GM19455 (cell line): Measurements from ENCODE around the gene BABAM2.

ENCODE experiments used
- ATAC-seq: cut with Tn5 transposase; IDR thresholded peaks from one replicate; pipeline ENCODE4 v1.9.1; 2021; ENCODE audit not compliant: unreplicated experiment

Gene BABAM2

DNA sequence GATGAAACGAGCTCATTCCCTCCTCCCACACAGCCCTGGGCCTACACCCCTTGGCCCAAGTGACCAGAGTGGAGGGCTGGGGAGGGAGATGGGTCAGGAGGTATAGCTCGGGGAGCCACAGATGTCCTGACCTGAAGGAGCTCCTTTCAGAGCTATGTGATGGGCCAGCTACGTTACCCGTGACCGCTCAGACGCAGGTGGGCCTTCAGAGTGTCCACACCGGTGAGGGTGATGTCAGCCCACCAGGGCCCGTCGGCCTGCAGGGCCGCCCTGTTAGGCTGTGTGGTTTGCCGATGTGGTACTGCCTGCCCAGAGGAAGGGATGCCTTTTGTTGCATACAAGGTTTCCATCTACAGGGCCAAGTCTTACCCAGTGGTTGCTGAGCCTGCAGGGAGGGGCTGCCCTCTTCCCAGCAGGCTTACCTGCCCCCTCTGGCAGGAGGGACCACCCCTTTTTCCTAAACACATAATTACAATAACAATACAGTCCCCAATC is 460.3 kb downstream of the BABAM2 start:
- ATAC-seq = no peak

GRCh38 chr2:28351621-28352020 is 461.1 kb downstream of the BABAM2 start:
- ATAC-seq = no peak

- no peak for ATAC-seq
Observed at GRCh38 chr2:28352104-28352503, 461.6 kb downstream of the BABAM2 start.

GRCh38 chr2:28352610-28353195 is 462.2 kb downstream of the BABAM2 start:
- no peak for ATAC-seq

DNA sequence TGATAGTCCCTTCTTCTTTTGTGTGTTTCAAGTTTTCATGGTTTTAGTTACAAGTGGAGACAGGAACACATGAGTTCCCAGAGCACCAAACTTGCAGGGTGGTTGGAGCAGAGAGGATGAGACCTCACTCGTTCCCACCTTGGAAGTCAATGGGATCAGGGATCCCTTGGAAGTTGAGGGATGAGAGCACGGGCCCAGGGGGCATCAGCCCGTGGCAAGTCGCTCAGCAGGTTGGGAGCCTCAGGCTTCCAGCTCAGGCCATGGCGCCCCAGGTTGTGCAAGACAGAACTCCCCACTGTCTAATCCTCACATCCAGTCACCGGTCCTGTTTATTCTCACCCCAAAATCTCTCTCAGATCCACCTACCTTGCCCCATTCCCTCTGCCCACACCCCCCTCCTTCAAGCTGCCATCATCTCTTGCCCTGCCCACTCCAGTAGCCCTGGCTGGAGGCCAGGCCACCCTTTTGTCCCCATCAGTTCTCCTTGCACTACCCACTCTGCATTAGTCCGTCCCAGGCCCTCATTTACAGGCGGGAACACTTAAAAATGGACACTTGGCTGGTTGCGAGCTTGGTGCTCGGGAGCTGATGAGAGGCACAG is 464.5 kb downstream of the BABAM2 start:
- ATAC-seq = no peak

GRCh38 chr2:28355521-28356094 is 465.1 kb downstream of the BABAM2 start:
- ATAC-seq = no peak

DNA sequence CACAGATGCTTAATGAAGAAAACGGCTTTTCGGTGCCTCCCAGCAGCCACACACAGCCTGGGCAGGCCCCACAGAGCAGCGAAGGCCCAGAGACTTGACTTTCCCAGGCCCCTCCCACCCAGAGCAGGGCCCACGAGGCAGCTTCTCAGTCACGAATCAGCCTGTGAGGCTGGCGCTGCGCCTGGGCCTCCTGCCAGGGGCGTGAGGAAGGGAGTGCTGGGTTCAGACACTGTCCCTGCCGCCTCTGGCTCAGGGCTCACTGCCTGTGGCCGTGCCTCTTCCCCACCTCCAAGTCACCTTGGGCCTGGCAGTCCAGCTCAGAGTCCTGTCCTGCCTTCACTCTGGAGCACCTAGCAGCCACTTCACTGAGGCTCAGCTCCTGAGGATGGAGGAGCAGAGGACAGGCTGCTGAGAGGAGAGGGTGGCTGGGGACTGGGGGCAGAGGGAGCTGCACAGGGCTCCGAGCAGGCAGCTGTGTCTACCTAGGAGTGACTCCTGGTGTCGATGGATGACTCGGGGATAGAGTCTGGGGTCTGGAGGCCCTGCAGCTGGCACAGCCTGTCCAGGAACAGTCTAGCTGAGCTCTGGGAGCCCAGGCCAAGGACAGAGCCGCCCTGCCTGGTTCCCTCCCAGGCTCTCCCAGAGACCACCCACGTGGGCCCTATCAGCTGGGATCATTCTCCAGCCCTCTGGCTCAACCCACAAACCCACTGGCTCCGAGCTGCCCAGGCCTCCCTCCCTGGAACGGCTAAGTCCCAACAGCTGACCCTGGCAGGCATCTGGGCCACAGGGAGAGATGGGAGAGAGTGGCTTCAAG is 465.8 kb downstream of the BABAM2 start:
- no peak for ATAC-seq

- no peak for ATAC-seq
Observed at GRCh38 chr2:28357055-28357454, 466.5 kb downstream of the BABAM2 start.

DNA sequence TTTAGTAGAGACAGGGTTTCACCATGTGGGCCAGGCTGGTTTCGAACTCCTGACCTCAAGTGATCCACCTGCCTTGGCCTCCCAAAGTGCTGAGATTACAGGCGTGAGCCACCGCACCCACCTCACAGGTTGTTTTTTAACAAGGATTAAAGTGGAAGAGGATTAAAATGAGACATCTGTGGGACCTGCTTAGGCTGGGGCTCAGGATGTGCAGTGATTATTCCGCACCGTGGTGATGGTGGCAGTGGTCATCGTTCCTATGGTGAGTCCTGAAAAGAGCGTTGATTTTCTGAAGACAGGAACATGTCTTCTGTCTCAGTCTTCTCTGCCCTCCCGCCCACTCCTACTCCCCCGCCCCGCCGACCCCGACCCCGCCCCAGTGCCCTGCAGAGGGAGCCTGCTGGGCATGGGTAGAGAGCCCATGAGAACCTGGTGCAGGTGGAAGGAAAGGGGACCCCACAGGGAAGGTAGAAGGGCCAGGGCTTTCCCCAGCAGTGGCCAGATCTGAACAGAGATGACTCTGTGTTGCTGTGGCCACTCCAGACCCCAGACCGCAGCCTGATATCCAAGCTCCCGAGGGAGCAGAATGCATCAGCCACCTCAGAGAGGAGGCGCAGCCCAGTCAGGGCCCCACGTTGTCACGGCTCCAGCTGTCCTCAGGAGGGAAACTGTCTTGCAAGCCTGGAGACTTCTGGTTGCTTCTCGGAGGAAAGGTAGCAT is 467.6 kb downstream of the BABAM2 start:
- ATAC-seq = no peak

GRCh38 chr2:28358668-28359201 is 468.2 kb downstream of the BABAM2 start:
- ATAC-seq = no peak

GRCh38 chr2:28359222-28360057 is 468.9 kb downstream of the BABAM2 start:
- peak; percentile 73 for ATAC-seq

GRCh38 chr2:28360058-28360717 is 469.7 kb downstream of the BABAM2 start:
- no peak for ATAC-seq

- no peak for ATAC-seq
Observed at GRCh38 chr2:28360718-28361293, 470.3 kb downstream of the BABAM2 start.

DNA sequence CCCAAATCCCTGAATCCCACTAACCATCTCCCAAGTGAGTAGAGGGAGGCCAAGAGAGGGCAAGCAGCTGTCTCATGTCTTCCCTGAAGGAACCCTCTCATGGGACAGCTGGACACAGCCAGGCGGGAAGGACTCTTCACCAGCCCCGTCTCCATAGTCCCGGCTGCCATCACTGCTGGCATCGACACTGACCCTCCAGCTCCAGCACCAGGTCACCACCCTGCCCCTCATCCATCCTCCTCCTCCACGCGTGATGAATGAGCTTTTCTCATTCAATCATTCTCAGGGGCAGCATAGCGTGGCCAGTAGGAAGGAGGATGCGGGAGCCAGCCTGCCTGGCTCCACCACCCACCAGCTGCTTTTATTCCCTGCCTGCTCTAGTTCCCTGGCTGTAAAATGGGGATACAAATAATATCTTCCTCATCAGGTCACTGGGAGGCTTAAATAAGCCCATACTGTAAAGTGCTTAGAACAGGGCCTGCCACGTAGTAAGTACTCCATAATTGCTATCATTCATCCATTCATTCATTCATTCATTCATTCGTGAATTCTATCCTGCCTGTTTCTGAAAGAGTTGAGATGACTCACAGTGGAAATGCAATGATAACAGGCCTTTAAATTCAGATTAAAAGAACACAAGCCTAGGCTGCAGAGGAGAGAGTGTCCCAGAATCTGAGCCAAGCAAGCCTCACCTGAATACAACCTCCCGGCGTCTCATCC is 471.6 kb downstream of the BABAM2 start:
- ATAC-seq = no peak

DNA sequence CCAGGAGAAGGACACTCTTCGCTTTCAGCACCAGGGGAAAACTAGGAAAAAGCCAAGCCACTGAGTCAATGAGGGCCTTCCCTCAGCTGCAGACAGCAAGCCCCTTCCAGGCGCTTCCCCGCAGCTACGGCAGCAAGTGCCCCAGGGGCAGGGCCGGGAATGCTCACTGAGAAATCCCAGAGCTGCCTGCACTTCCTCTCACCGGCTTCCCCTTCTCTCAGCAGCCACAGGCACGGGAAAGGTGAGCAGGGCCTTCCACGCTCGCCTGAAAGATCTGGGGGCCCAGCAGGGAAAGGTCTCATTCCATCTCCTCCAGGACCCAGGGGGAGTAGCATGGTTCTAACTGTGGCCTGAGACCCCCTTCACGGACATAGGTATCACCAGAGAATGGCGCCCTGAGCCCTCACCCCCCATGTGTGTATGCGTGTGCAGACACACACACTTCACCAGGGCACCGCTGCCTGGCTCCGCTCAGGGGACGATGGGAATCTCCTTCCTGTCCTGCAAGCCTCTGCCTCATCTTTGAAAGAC is 472.5 kb downstream of the BABAM2 start:
- ATAC-seq = no peak

DNA sequence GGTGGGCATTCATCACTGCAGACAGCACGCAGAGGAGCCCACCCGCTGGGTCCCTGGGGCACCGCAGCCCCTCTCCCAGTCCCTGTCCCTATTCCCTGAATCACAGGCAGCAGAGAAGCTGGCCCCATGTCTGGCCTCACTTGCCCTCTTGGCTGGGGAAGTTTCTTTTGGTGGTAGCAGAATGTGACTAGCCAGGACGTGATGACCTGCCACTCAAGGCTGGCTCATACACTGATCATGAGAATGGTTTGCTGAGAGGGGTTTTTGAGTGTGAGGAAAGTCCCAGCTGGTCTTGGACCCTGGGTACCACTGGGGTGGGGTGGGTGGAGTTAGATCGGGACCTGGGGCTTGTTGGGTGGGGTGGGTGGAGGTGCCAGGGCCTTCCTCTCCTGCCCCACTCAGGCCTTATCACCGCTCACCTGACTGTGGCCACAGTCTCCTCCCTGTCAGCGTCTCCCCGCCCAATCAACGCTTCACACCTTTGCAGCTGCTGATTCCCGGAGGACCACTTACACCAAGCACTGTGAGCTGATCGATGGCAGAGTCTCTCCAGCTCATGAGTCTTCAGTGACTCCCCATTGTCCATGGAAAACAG is 473.3 kb downstream of the BABAM2 start:
- no peak for ATAC-seq

- ATAC-seq = no peak
Observed at GRCh38 chr2:28364610-28365009, 474.1 kb downstream of the BABAM2 start.

DNA sequence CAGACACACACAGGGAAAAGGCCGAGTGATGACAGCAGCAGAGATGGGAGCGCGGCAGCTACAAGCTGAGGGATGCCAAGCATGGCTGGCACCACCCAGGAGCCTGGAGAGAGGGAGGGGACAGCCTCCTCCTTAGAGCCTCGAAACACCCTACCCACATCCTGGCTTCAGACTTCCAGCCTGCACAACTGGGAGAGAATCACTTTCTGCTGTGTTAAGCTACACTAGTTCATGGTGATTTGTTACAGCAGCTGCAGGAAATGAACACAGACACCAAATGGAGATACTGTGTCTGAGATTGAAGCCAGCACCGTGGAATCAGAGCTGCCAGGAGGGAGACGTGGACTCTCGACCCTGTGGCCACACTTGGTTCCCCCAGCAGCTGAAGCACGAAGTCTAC is 474.6 kb downstream of the BABAM2 start:
- no peak for ATAC-seq
